Activated B cell treated with CpG ODN at 0.5 μM for 24 hours (primary cell): ENCODE data around the gene KIF4A. TPM values are rescaled to one million over a fixed set of nuclear protein-coding genes. Genes with fewer than 3 reads are reported as not detected.

Experiments used
- ATAC-seq: fragments of 200-7000 bp; cut with Tn5 transposase; one replicate; pipeline ENCODE4 v1.10.0; 2021; ENCODE audit warnings: low read depth, mild to moderate bottlenecking, moderate library complexity
- CTCF ChIA-PET: fragments of 350-600 bp; sonication (Branson Sonifier 250); formaldehyde crosslinking; loops from one replicate; lab custom pipeline; 2021; ENCODE audit warnings: antibody characterized with exemption; lab: Charles Lee
- POLR2A ChIA-PET: fragments of 350-600 bp; sonication (Branson Sonifier 250); formaldehyde crosslinking; loops from one replicate; lab custom pipeline; 2021; ENCODE audit warnings: antibody characterized with exemption; lab: Charles Lee
- DNase-seq: peaks from one replicate; pipeline ENCODE4 v3.0.0; 2022
- H3K27ac Mint-ChIP-seq: one replicate; pipeline ENCODE4 v1.8.0; 2020; ENCODE audit warnings: mixed read lengths
- H3K27me3 Mint-ChIP-seq: one replicate; pipeline ENCODE4 v1.8.0; 2021; ENCODE audit warnings: mixed read lengths
- H3K36me3 Mint-ChIP-seq: one replicate; pipeline ENCODE4 v1.8.0; 2021; ENCODE audit warnings: low read depth, mixed read lengths
- H3K4me1 Mint-ChIP-seq: one replicate; pipeline ENCODE4 v1.8.0; 2021; ENCODE audit warnings: mixed read lengths
- H3K4me3 Mint-ChIP-seq: one replicate; pipeline ENCODE4 v1.8.0; 2020; ENCODE audit warnings: mild to moderate bottlenecking, mixed read lengths
- H3K9me3 Mint-ChIP-seq: one replicate; pipeline ENCODE4 v1.8.0; 2020; ENCODE audit warnings: mixed read lengths
- CTCF ChIP-seq: fragments of 200-600 bp; IDR thresholded peaks from one replicate; pipeline ENCODE4 v1.8.0; 2022; ENCODE audit warnings: antibody characterized with exemption, mild to moderate bottlenecking
- intact Hi-C: fragments of 100-400 bp; cut with micrococcal nuclease; formaldehyde crosslinking; loops from one replicate; pipeline ENCODE4 v1.15.1; 2024
- total RNA-seq: library from RNA; stranded (reverse); gene quantifications from 2 replicates; pipeline ENCODE4 v1.2.3, GENCODE V29; 2022

KIF4A gene
- total RNA-seq, 1 donor from 2014 or later = 0.49 TPM

GRCh38 chrX:70434352-70434866 lies 144.5 kb downstream of the KIF4A start:
- Mint-ChIP-seq H3K36me3 (peaks cover 3% of the 10 kb centered on the region), H3K9me3 (no peaks in the 10 kb centered on the region), H3K4me1 (peaks cover 14% of the 10 kb centered on the region), H3K27ac (peak overlapping the region; percentile 87), H3K27me3 (no peaks in the 10 kb centered on the region), H3K4me3 (peak overlapping the region; percentile 89)
- POLR2A ChIA-PET = interaction anchor here (0.7 to 2.4 kb wide), 3 partner anchors 17 to 301 kb away, joined by 3 to 14 read pairs (median 13); partner anchors contain the start of gene IGBP1
- TF ChIP-seq CTCF = no peak
- DNase-seq (peak; percentile 31), ATAC-seq (peak; percentile 72)
- CTCF ChIA-PET = interaction anchor here (0.6 to 1.4 kb wide), 4 partner anchors 17 to 301 kb away, joined by 3 to 7 read pairs (median 3); partner anchors contain the start of gene IGBP1
- intact Hi-C loops = loop anchor here (1.0 to 10.0 kb wide), 7 partner anchors 10 to 896 kb away; partner anchors contain the start of genes DLG3, IGBP1 and KIF4A

GRCh38 chrX:70434914-70435586 lies 145.1 kb downstream of the KIF4A start:
- intact Hi-C loops = loop anchor here (1.0 to 10.0 kb wide), 7 partner anchors 9 to 896 kb away; partner anchors contain the start of genes DLG3, IGBP1 and KIF4A
- Mint-ChIP-seq H3K4me3 (peak overlapping the region; percentile 89), H3K4me1 (peaks cover 14% of the 10 kb centered on the region), H3K27me3 (no peaks in the 10 kb centered on the region), H3K36me3 (peaks cover 3% of the 10 kb centered on the region), H3K9me3 (no peaks in the 10 kb centered on the region), H3K27ac (peak overlapping the region; percentile 14)
- ATAC-seq = no peak
- no peak for TF ChIP-seq CTCF
- ChIA-PET POLR2A (interaction anchor here (0.7 to 2.4 kb wide), 2 partner anchors 37 to 302 kb away, joined by 13 to 14 read pairs; partner anchors contain the start of gene IGBP1), CTCF (interaction anchor here (0.8 to 1.4 kb wide), 3 partner anchors 16 to 301 kb away, joined by 3 to 4 read pairs (median 3); partner anchors contain the start of gene IGBP1)
- DNase-seq = no peak

- Mint-ChIP-seq H3K27ac (no peak overlapping the region), H3K27me3 (peaks cover 4% of the 10 kb centered on the region), H3K4me3 (no peak overlapping the region), H3K36me3 (peaks cover 3% of the 10 kb centered on the region), H3K4me1 (peaks cover 14% of the 10 kb centered on the region), H3K9me3 (no peaks in the 10 kb centered on the region)
- TF ChIP-seq CTCF = no peak
- CTCF ChIA-PET = no interaction called here
- intact Hi-C loops = loop anchor here (10.0 kb wide), 1 partner anchor 102 kb away; no protein-coding TSS in a partner anchor
- no peak for ATAC-seq
- POLR2A ChIA-PET = no interaction called here
- no peak for DNase-seq
These were observed 146.4 kb downstream of the KIF4A start for GRCh38 chrX:70436343-70436742.

GRCh38 chrX:70437011-70437410 lies 147.1 kb downstream of the KIF4A start:
- intact Hi-C loops = loop anchor here (10.0 kb wide), 1 partner anchor 102 kb away; no protein-coding TSS in a partner anchor
- TF ChIP-seq CTCF = no peak
- Mint-ChIP-seq H3K4me1 (peaks cover 14% of the 10 kb centered on the region), H3K27me3 (peaks cover 6% of the 10 kb centered on the region), H3K36me3 (peaks cover 3% of the 10 kb centered on the region), H3K9me3 (no peaks in the 10 kb centered on the region), H3K27ac (no peak overlapping the region), H3K4me3 (no peak overlapping the region)
- CTCF ChIA-PET = no interaction called here
- DNase-seq (no peak), ATAC-seq (no peak)
- POLR2A ChIA-PET = no interaction called here
